HEK293T (cell line): ENCODE measurements around the gene TNS3.

Source experiments
- CTCF ChIA-PET: fragments of 350-600 bp; formaldehyde crosslinking; extraction: SDS; loops from one replicate; lab custom pipeline; 2021; ENCODE audit warnings: antibody characterized with exemption, inconsistent platforms; lab: Yijun Ruan, JAX
- POLR2A ChIA-PET: fragments of 350-600 bp; formaldehyde crosslinking; extraction: SDS; loops from one replicate; lab custom pipeline; 2020; ENCODE audit warnings: antibody characterized with exemption, inconsistent platforms; lab: Yijun Ruan, JAX
- DNase-seq: peaks from one replicate; pipeline ENCODE4 v3.0.0; 2012; ENCODE audit warnings: mixed read lengths; ENCODE audit errors: extremely low spot score
- ARNT ChIP-seq: fragments of 450-650 bp; IDR thresholded peaks from 2 replicates; pipeline ENCODE4 v1.6.1; 2017; ENCODE audit warnings: mild to moderate bottlenecking
- BHLHE40 ChIP-seq: fragments of 450-650 bp; IDR thresholded peaks from 2 replicates; pipeline ENCODE4 v1.6.1; 2016; ENCODE audit warnings: mild to moderate bottlenecking, moderate library complexity, borderline replicate concordance
- CTBP1 ChIP-seq: fragments of 450-650 bp; IDR thresholded peaks from 2 replicates; pipeline ENCODE4 v1.6.1; 2016; ENCODE audit warnings: borderline replicate concordance
- ELF4 ChIP-seq: fragments of 450-650 bp; IDR thresholded peaks from 2 replicates; pipeline ENCODE4 v1.6.1; 2017; ENCODE audit warnings: antibody characterized with exemption
- FOXA1 ChIP-seq: fragments of 450-650 bp; IDR thresholded peaks from 2 replicates; pipeline ENCODE4 v1.6.1; 2016; ENCODE audit warnings: mild to moderate bottlenecking
- FOXK2 ChIP-seq: fragments of 450-650 bp; IDR thresholded peaks from 2 replicates; pipeline ENCODE4 v1.6.1; 2016; ENCODE audit warnings: mild to moderate bottlenecking
- FOXM1 ChIP-seq: fragments of 450-650 bp; IDR thresholded peaks from 2 replicates; pipeline ENCODE4 v1.6.1; 2017; ENCODE audit warnings: mild to moderate bottlenecking, borderline replicate concordance
- HDGF ChIP-seq: fragments of 450-650 bp; IDR thresholded peaks from 2 replicates; pipeline ENCODE4 v1.6.1; 2017; ENCODE audit warnings: antibody characterized with exemption, borderline replicate concordance
- L3MBTL2 ChIP-seq: fragments of 450-650 bp; conservative IDR thresholded peaks from 2 replicates; pipeline ENCODE4 v1.6.1; 2016; ENCODE audit warnings: mild to moderate bottlenecking
- LEF1 ChIP-seq: fragments of 450-650 bp; IDR thresholded peaks from 2 replicates; pipeline ENCODE4 v1.6.1; 2017; ENCODE audit warnings: mild to moderate bottlenecking, borderline replicate concordance
- NFRKB ChIP-seq: fragments of 450-650 bp; IDR thresholded peaks from 2 replicates; pipeline ENCODE4 v1.6.1; 2016; ENCODE audit warnings: mild to moderate bottlenecking, moderate library complexity
- SP1 ChIP-seq: fragments of 450-650 bp; IDR thresholded peaks from 2 replicates; pipeline ENCODE4 v1.6.1; 2017
- SUZ12 ChIP-seq: fragments of 450-650 bp; IDR thresholded peaks from 2 replicates; pipeline ENCODE4 v1.6.1; 2016; ENCODE audit warnings: mild to moderate bottlenecking
- TARDBP ChIP-seq: fragments of 450-650 bp; IDR thresholded peaks from 2 replicates; pipeline ENCODE4 v1.6.1; 2016
- ZNF384 ChIP-seq: fragments of 450-650 bp; IDR thresholded peaks from 2 replicates; pipeline ENCODE4 v1.6.1; 2016
- TF ChIP-seq, protein P1 (sequence below): fragments of 450-650 bp; IDR thresholded peaks from 2 replicates; pipeline ENCODE4 v1.6.1; 2016

TNS3 gene

DNA sequence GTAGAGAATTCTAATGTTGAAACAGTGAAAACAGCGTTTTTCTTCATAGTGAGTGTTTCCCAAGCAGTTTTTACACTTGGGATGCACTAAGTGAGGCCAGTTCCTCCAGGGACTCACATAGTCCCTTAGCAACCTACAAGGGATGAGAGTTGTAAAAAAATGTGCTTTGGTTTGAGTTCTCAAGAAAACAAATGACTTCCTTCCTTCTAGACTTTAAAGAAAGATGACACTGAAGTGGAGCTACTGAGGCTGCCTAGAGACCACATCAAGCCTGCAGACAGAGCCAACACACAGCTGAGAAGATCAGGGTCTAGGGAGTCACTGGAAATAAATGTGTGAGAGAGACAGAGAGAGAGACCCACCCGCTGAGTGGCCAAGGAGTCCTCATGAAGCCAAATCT, 264.4 kb downstream of the TNS3 start:
- ChIA-PET CTCF (no interaction called here), POLR2A (no interaction called here)
- DNase-seq, result no peak
- TF ChIP-seq ARNT, result no peak
- no peak for TF ChIP-seq FOXM1
- TF ChIP-seq FOXA1, result no peak
- no peak for TF ChIP-seq HDGF
- no peak for TF ChIP-seq BHLHE40
- TF ChIP-seq ELF4, result no peak
- TF ChIP-seq, protein P1, sequence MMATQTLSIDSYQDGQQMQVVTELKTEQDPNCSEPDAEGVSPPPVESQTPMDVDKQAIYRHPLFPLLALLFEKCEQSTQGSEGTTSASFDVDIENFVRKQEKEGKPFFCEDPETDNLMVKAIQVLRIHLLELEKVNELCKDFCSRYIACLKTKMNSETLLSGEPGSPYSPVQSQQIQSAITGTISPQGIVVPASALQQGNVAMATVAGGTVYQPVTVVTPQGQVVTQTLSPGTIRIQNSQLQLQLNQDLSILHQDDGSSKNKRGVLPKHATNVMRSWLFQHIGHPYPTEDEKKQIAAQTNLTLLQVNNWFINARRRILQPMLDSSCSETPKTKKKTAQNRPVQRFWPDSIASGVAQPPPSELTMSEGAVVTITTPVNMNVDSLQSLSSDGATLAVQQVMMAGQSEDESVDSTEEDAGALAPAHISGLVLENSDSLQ, result no peak
- no peak for TF ChIP-seq CTBP1
- TF ChIP-seq L3MBTL2, result no peak
- TF ChIP-seq TARDBP, result no peak
- no peak for TF ChIP-seq SUZ12

DNA sequence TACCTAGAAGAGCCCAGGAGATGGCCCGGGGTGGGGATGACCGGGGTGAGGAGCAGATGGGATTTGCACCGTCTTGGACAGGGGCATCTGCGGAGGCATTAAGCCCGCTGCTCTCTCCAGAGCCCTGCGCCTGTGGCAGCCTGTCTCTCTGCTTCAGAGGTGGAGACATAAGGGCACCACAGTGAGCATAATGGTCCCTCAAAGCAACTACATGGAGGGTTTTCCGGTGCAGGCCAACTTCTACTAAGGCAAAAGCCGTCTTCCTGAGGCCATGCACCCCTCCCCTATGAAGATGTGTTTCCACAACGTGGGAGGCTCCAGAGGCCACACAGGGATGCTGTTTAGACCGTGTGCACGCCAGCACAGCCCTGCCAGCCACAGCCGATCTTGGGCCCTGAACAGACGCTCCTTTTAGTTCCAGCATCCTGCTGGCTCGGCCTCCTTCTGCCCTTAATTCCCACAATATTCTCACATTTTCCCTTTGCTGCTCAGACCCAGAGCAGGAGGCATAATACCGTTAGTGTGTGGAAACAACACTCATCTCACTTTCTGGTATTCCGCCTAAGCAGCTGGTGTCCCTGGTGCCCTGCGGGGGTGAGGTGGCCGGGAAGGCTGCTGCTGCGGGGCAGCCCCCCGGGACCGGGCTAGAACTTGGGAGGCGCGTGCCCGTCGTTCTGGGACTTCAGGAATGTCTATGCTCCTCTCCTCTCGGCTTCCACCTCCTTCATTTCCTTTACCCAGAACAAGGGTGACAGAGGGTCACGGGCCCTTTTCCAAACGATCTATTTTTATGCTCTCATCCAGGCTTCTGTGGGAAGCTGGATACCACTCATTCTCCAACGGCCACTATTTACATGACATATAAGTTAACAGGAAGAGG, 266.9 kb downstream of the TNS3 start:
- POLR2A ChIA-PET, result no interaction called here
- DNase-seq, result no peak
- TF ChIP-seq SP1, result no peak
- TF ChIP-seq BHLHE40, result no peak
- no peak for TF ChIP-seq HDGF
- TF ChIP-seq FOXA1, result no peak
- no peak for TF ChIP-seq NFRKB
- TF ChIP-seq FOXM1, result no peak
- no peak for TF ChIP-seq CTBP1
- TF ChIP-seq ELF4, result no peak
- TF ChIP-seq TARDBP, result no peak
- TF ChIP-seq L3MBTL2, result no peak
- CTCF ChIA-PET, result no interaction called here

DNA sequence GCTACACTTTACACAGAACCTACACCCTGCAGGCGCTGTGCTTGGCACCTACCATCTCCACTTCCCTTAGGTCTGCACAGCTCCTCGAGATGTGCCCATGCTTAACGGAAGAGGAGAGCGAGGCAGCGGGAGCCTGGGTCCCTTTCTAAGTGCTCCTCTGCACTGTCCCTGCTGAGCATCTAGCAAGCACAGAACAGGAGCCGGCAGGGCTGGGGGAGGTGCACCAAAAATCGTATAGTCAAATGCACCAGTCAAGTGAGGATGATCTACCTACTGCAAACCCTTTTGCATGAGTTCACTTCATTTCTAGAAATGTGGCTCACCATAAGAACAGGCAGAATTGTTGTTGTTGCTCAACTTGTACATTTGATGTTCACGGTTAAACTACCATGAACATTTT, 267.7 kb downstream of the TNS3 start:
- DNase-seq, result no peak
- ChIA-PET POLR2A (no interaction called here), CTCF (interaction anchor here (0.6 kb wide), 1 partner anchor 209 kb away, joined by 3 read pairs; no protein-coding TSS in a partner anchor)
- no peak for TF ChIP-seq FOXM1
- TF ChIP-seq LEF1, result no peak
- no peak for TF ChIP-seq SP1
- no peak for TF ChIP-seq ZNF384
- TF ChIP-seq NFRKB, result no peak
- TF ChIP-seq HDGF, result no peak
- TF ChIP-seq TARDBP, result no peak
- no peak for TF ChIP-seq ELF4
- TF ChIP-seq BHLHE40, result no peak

DNA sequence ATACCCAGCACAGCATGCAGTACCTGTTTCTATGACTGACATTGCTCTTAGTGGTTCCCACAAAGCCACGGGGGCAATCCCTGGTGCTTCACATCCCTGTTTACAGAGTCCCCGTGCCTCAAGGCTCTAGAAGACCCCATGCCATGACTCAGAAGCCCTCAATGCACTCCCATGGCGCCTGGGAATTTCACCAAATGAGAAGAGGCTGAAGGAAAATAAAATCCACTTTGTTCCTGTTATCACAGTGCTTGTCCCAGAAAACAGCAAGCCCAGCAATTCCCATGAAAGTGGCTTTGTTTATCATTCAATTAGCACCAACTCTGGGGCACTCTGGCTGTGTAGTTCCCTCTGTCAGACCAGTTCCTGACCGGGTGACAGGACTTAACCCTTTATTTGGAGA, 268.3 kb downstream of the TNS3 start:
- POLR2A ChIA-PET, result no interaction called here
- CTCF ChIA-PET, result interaction anchor here (0.6 kb wide), 1 partner anchor 209 kb away, joined by 3 read pairs; no protein-coding TSS in a partner anchor
- TF ChIP-seq ZNF384 (no peak), BHLHE40 (no peak), ARNT (no peak), LEF1 (no peak), SP1 (no peak), L3MBTL2 (no peak), FOXM1 (no peak), ELF4 (no peak), HDGF (no peak), NFRKB (no peak), FOXA1 (no peak), SUZ12 (no peak), FOXK2 (no peak), TARDBP (no peak), CTBP1 (no peak)
- TF ChIP-seq, protein P1, result no peak
- DNase-seq, result no peak

DNA sequence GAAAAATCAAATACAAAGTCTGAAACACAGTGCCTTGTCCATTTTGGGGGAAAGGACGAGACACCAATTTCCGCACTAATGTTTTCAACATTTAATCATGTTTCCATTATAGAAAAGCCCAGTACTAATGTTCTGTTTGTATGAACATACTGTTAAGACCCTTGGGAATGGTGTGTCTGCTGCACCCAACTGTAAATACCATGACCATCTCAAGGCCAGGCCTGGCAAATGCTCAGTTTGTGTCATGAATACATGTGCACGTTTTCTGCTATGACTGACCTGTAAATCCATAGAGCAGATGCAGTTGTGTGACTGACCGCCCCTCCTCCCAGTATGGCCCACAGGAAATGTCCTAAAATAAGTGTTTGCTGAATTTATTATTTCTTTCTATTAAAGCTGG, 270.0 kb downstream of the TNS3 start:
- POLR2A ChIA-PET, result no interaction called here
- TF ChIP-seq SUZ12, result no peak
- no peak for TF ChIP-seq FOXM1
- TF ChIP-seq L3MBTL2, result no peak
- no peak for TF ChIP-seq TARDBP
- TF ChIP-seq ELF4, result no peak
- TF ChIP-seq ZNF384, result no peak
- CTCF ChIA-PET, result no interaction called here
- no peak for DNase-seq

DNA sequence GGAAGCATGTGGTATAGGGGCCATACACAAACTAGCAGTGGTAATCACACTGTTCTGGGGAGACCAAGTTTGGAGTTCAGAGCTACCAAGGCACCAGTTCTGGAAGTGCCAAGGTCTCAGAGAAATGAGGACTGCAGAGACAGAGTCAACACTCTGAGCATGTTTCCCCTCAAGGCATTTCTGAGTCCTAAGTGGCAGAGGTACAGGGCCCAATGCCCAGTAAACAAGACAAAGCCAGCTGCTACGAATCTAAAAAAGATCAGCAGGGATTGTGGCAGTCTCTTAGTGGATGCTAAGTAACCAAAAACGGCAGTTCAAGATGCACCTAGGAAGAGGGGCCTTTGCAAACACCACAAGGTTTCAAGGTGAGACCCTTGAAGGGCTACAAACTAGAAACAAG, 271.9 kb downstream of the TNS3 start:
- no peak for DNase-seq
- TF ChIP-seq NFRKB (no peak), FOXA1 (no peak), HDGF (no peak), LEF1 (no peak), TARDBP (no peak), ZNF384 (no peak), BHLHE40 (no peak), FOXK2 (no peak), SP1 (no peak)
- ChIA-PET POLR2A (no interaction called here), CTCF (no interaction called here)

DNA sequence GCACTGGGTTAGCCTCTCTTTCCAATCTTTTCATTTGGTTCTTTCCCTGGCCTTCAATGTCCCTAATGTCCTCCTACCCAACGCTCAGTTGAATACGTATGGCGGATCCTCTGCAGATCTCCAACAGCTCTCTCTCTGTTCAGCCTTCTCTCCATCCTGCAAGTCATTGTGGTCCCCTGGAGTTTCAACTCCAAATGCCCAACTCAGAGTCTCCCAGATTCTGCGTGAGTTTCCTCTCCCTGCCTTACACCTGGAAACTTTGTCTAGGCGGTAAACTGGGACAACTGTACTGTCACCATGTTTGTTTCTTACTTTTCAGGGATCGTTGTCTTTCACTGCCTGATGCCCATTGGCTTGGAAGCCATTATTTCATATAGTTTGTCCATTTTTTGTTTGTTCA, 273.1 kb downstream of the TNS3 start:
- ChIA-PET CTCF (no interaction called here), POLR2A (no interaction called here)
- DNase-seq, result no peak
- TF ChIP-seq HDGF, result no peak
- no peak for TF ChIP-seq L3MBTL2
- no peak for TF ChIP-seq SP1
- no peak for TF ChIP-seq SUZ12
- TF ChIP-seq ARNT, result no peak
- no peak for TF ChIP-seq LEF1
- TF ChIP-seq, protein P1, result no peak
- TF ChIP-seq FOXM1, result no peak
- no peak for TF ChIP-seq FOXA1
- TF ChIP-seq BHLHE40, result no peak
- TF ChIP-seq NFRKB, result no peak
- no peak for TF ChIP-seq ZNF384
- no peak for TF ChIP-seq TARDBP
- TF ChIP-seq ELF4, result no peak
- TF ChIP-seq FOXK2, result no peak
